HG03045 (cell line): Measurements from ENCODE around the gene UIMC1.
"Not testable (repeated sequence)": the region's sequence is repeated elsewhere in the genome, so short reads cannot be mapped to it uniquely, and the experiment has no call there.

Experiments used
- ATAC-seq: cut with Tn5 transposase; IDR thresholded peaks from one replicate; pipeline ENCODE4 v1.9.1; 2021; ENCODE audit warnings: mild to moderate bottlenecking, moderate library complexity; ENCODE audit not compliant: unreplicated experiment

Gene UIMC1

GRCh38 chr5:176873011-176873410 lies 133.6 kb downstream of the UIMC1 start:
- not testable (repeated sequence) for ATAC-seq

- ATAC-seq: not testable (repeated sequence)
Observed at GRCh38 chr5:176872586-176872985, 134.0 kb downstream of the UIMC1 start.

GRCh38 chr5:176870644-176871043 lies 135.9 kb downstream of the UIMC1 start:
- ATAC-seq: not testable (repeated sequence)

DNA sequence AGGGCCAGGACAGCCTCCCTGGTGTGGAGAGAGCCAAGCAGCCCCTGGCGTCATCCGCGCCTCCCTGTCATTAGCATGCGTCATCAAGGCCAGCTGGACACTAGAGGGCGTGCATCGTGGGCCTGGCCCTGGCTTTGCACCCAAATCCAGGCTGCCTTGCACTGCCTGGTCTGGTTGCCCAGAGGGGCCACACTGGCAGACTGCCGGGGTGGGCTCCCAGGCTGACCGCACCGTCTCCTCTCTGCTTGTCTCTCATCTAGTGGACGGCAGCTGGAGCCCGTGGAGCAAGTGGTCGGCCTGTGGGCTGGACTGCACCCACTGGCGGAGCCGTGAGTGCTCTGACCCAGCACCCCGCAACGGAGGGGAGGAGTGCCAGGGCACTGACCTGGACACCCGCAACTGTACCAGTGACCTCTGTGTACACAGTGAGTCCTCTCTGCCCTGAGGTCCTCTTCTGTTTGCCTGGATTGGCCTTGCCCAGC lies 136.4 kb downstream of the UIMC1 start:
- no peak for ATAC-seq

GRCh38 chr5:176869501-176870109 lies 137.0 kb downstream of the UIMC1 start:
- ATAC-seq: no peak

GRCh38 chr5:176868731-176869130 lies 137.8 kb downstream of the UIMC1 start:
- no peak for ATAC-seq

GRCh38 chr5:176868126-176868525 lies 138.5 kb downstream of the UIMC1 start:
- ATAC-seq: no peak

GRCh38 chr5:176866707-176867310 lies 139.8 kb downstream of the UIMC1 start:
- ATAC-seq: no peak

- no peak for ATAC-seq
Observed at GRCh38 chr5:176865964-176866363, 140.6 kb downstream of the UIMC1 start.

DNA sequence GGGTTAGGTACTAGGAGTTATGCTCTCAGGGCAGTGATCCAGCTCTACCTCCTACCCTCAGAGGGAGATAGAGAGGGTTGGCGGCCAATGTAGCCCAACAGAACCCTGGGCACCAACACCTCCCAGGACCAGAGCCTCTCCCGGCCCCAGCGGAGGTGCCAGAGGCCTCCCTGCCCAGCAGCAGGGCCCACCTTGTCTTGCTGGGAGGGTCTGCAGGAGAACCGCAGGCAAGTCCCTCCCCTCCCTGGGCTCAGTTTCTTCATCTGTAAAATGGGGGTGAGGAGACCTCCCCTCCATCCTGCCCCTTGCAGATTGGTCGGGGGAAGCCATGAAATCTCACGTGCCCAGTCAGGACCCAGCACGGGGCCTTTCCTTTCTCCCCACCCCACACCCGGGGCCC lies 141.8 kb downstream of the UIMC1 start:
- no peak for ATAC-seq

GRCh38 chr5:176863765-176864098 lies 142.8 kb downstream of the UIMC1 start:
- ATAC-seq: no peak

DNA sequence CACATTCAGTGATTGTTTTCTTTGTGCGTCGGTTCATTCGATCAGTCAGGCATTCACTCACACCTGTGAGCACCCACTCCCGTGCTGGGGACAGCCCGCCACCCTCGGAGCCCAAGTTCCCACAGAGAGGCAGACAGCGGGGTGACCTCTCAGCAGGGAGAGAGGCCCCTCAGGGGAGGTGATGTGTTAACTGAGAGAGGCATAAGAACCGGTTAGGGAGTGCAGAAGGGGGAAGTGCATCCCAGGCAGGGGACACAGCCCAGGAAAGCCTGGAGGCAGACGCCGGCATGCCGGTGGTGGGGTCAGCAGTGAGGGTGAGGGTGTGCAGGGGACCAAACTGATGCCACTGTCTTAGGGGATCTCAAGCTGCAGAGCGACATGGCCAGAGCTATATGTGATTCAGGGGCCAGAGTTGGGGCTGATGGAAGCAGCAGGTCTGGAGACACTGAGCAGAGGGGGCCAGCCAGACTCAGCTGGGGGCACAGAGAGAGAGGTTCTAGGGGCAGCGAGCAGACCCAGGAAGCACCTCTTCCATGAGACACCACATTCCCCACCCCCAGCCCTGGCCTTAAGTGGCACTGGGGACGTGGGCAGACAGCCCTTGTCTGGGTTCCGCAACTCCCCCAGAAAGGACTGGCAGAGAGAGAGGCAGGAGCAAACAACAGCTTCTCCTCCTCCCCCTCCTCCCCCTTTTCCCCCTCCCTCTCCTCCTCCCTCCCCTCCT lies 143.4 kb downstream of the UIMC1 start:
- ATAC-seq: no peak

DNA sequence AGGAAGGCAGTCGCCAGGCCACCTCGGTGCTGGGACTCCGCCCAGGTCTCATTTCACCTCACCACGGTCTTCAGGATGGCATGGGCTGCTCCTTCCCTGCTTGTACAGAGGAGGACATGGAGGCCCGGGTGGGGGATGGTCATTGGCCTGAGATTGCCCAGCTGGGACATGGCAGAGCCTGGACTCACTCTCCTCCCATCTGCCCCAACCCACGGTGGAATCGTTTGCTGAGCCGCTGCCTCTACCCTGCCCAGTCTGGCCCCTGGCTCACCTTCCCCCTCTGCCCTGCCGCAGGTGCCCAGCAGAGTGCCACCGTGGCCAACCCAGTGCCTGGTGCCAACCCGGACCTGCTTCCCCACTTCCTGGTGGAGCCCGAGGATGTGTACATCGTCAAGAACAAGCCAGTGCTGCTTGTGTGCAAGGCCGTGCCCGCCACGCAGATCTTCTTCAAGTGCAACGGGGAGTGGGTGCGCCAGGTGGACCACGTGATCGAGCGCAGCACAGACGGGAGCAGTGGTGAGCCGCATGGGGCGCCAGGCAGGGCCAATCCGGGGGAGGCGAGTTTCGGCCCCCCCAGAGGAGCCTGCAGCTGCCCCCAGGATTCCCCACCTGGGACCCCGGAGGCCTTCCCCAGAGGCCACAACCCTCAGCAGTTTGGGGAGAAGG lies 144.1 kb downstream of the UIMC1 start:
- no peak for ATAC-seq

DNA sequence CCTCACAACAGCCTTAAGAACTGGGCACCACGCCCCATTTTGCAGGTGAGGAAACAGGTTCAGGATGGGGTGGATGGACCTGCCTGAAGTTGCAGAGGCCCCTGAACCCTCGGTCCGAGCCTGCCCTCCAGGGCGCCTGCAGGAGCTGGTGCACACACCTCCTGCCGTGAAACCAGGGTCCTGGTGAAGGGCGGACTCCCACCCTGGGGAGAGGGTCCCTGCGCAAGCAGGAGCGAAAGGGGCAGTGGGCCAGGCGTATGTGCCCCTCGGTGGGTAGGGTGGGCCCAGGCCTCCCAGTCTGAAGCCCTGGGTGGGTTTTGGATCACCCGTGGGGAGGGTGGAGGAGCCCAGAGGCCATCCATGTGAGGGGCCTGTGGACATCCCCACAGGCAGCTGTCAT lies 145.3 kb downstream of the UIMC1 start:
- ATAC-seq: no peak

DNA sequence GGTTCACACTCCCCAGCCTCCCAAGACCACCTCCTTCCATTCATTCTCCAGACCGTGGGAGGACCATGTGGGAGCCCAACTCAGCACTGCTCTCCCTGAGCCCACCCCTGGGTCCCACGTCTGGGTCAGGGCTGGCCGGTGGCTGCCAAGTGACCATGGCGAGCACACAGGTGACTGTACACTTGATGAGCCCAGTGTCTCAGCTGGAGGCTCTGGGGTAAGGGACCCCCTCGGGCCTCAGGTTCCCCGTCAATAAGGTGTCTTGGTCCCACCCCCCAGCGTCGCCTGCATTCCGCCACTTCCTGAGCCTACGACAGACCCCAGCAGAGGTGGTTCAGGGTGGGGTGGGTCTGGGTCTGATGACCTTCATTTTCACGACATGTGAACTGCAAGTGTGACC lies 146.2 kb downstream of the UIMC1 start:
- ATAC-seq: no peak

DNA sequence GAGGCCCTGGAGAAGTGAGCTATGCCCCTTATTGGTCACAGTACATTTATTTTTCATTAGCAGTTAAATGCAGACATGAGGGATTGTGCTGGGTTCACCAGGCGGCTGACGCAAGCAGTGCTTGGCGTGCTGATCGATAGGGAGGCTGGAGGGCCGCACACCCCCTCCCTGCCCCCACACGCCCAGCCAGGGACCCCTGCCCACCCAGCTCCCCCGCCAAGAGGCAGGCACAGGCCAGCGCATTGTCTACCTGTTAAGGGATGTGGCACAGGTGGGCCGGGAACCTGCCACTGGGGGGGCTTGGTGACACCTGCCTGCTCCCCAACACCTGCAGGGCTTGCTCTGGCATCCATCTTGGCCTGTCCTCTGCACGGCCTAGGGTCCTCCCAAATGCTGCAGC lies 146.7 kb downstream of the UIMC1 start:
- ATAC-seq: no peak

- ATAC-seq: no peak
Observed at GRCh38 chr5:176857894-176858273, 148.7 kb downstream of the UIMC1 start.

DNA sequence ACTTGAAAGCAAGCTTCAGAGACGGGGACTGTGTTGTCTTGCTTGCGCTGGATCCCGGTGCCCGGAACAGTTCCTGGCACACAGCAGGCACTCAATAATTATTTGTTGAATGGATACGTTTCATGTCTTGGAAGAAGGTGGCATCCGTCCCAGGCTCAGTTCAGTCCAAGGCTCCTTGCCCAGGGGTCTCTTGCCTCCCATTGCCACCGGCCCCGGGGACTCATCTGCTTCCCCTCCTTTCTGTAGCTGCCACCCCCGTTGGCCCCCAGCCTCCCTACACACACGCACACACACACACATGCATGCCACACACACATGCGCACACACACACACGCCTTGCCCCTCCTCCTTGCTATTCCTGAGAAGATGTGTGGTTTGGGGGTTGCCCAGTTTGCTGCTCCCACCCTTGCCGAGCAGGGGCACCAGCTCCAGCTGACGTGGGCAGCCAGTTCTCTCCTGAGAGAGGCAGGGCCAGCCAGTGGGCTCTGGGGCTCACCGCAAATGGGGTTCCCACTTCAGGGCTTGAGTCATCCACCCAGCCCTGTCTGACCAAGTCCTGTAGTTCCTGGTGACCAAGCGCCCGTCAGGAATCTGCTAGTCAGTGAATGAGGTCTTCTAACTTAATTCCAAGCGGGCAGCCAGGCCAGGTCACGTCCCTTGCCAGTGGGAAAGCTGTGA lies 149.2 kb downstream of the UIMC1 start:
- no peak for ATAC-seq

DNA sequence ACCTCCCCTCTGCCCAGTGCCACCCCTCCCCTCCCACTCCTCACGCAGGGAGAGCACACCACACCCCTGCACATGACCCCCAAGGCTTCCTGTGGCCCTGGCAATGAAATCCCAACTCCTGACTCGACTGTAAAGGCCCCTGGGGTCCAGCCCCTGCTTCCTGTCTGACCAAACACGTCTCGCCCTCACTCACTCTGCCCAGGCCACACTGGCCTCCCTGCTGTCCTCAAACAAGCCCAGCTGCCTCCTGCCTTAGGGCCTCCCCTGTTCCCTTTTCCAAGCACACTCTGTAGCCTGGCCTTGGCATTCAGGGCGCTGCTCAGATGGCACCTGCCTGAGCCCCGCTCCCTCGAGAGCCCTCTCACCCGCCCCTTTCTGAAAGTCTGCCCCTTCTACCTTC lies 149.8 kb downstream of the UIMC1 start:
- ATAC-seq: no peak

DNA sequence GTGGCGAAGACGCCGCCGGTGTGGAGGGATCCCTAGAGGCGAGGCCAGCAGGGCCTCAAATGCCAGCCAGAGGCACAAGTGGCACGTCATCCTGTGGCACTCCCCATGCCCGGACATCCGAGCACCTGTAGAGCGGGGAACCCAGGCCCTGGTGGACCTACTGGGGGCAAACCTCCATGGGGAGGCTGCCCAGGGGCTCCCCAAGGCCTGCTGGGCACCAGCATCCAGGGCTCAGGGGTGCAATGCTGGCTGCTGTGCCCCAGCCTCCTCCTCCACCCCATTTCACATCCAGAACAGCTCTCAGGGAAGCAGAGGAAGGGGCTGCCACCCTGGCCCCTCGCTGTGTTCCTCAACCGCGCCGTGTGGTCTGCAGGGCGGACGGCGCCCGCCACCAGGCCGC lies 151.0 kb downstream of the UIMC1 start:
- ATAC-seq: no peak
